Glutamatergic neuron (in vitro differentiated cells): Measurements from ENCODE around the gene PCDHGB4. TPM values are rescaled to one million over a fixed set of nuclear protein-coding genes. Genes with fewer than 3 reads are reported as not detected.
"Not testable (repeated sequence)": the region's sequence is repeated elsewhere in the genome, so short reads cannot be mapped to it uniquely, and the experiment has no call there.

Experiments used
- DNase-seq: peaks from one replicate; pipeline ENCODE4 v3.0.0; 2022
- H3K27ac Mint-ChIP-seq: one replicate; pipeline ENCODE4 v1.8.0; 2020; ENCODE audit warnings: mild to moderate bottlenecking, mixed read lengths, inconsistent platforms; ENCODE audit not compliant: unreplicated experiment
- H3K27me3 Mint-ChIP-seq: one replicate; pipeline ENCODE4 v1.8.0; 2020; ENCODE audit warnings: mild to moderate bottlenecking, moderate library complexity, mixed read lengths, inconsistent platforms; ENCODE audit not compliant: unreplicated experiment
- H3K36me3 Mint-ChIP-seq: one replicate; pipeline ENCODE4 v1.8.0; 2020; ENCODE audit warnings: mild to moderate bottlenecking, mixed read lengths, inconsistent platforms; ENCODE audit not compliant: unreplicated experiment
- H3K4me1 Mint-ChIP-seq: one replicate; pipeline ENCODE4 v1.8.0; 2020; ENCODE audit warnings: mild to moderate bottlenecking, low read depth, mixed read lengths, inconsistent platforms; ENCODE audit not compliant: unreplicated experiment
- H3K4me3 Mint-ChIP-seq: one replicate; pipeline ENCODE4 v1.8.0; 2020; ENCODE audit warnings: mild to moderate bottlenecking, mixed read lengths, inconsistent platforms; ENCODE audit not compliant: unreplicated experiment
- H3K9me3 Mint-ChIP-seq: one replicate; pipeline ENCODE4 v1.8.0; 2020; ENCODE audit warnings: mild to moderate bottlenecking, moderate library complexity, mixed read lengths, inconsistent platforms; ENCODE audit not compliant: unreplicated experiment
- total RNA-seq: library from RNA; stranded (reverse); fragmentation: NEBNext Ultra II Directional; extraction: Animal tissue kit (Norgen Biotek cat#: 25700); gene quantifications from one replicate; pipeline ENCODE4 v1.2.1, GENCODE V29; 2021; ENCODE audit not compliant: unreplicated experiment
- TF ChIP-seq, protein P1 (sequence below): fragments of 200-600 bp; sonication (generic); IDR thresholded peaks from one replicate; pipeline ENCODE4 v1.5.0; 2021; ENCODE audit not compliant: partially characterized antibody, unreplicated experiment

Gene PCDHGB4
- total RNA-seq, 1 donor from 2014 or later, result 40.8 TPM

DNA sequence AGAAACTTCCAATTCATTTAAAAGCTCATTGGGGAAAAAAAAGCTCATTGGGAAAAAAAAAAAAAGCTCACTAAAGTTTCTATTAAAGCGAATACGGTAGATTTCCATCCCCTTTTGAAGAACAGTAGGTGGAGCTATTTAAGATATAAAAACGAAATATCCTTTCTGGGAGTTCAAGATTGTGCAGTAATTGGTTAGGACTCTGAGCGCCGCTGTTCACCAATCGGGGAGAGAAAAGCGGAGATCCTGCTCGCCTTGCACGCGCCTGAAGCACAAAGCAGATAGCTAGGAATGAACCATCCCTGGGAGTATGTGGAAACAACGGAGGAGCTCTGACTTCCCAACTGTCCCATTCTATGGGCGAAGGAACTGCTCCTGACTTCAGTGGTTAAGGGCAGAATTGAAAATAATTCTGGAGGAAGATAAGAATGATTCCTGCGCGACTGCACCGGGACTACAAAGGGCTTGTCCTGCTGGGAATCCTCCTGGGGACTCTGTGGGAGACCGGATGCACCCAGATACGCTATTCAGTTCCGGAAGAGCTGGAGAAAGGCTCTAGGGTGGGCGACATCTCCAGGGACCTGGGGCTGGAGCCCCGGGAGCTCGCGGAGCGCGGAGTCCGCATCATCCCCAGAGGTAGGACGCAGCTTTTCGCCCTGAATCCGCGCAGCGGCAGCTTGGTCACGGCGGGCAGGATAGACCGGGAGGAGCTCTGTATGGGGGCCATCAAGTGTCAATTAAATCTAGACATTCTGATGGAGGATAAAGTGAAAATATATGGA, 43.0 kb downstream of the PCDHGB4 start, which contains the start of gene PCDHGA12:
Gene PCDHGA12, plus strand, starts transcription at position 176 of the 782 bp plus-strand sequence. Its CDS starts 253 bp downstream, at position 429.
- no peak within 1 kb of the TSS for H3K27ac Mint-ChIP-seq

DNA sequence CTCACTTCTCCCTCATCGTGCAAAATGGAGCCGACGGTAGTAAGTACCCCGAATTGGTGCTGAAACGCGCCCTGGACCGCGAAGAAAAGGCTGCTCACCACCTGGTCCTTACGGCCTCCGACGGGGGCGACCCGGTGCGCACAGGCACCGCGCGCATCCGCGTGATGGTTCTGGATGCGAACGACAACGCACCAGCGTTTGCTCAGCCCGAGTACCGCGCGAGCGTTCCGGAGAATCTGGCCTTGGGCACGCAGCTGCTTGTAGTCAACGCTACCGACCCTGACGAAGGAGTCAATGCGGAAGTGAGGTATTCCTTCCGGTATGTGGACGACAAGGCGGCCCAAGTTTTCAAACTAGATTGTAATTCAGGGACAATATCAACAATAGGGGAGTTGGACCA, 43.8 kb downstream of the PCDHGB4 start:
- H3K4me3 Mint-ChIP-seq, result no peak overlapping the region
- DNase-seq, result no peak

More for the DNA sequence above, 43.0 kb downstream of the PCDHGB4 start, which contains the start of gene PCDHGA12:
- H3K9me3 Mint-ChIP-seq, result peaks cover 45% of the 10 kb centered on the region
- H3K36me3 Mint-ChIP-seq, result peaks cover 74% of the 10 kb centered on the region
- TF ChIP-seq, protein P1, sequence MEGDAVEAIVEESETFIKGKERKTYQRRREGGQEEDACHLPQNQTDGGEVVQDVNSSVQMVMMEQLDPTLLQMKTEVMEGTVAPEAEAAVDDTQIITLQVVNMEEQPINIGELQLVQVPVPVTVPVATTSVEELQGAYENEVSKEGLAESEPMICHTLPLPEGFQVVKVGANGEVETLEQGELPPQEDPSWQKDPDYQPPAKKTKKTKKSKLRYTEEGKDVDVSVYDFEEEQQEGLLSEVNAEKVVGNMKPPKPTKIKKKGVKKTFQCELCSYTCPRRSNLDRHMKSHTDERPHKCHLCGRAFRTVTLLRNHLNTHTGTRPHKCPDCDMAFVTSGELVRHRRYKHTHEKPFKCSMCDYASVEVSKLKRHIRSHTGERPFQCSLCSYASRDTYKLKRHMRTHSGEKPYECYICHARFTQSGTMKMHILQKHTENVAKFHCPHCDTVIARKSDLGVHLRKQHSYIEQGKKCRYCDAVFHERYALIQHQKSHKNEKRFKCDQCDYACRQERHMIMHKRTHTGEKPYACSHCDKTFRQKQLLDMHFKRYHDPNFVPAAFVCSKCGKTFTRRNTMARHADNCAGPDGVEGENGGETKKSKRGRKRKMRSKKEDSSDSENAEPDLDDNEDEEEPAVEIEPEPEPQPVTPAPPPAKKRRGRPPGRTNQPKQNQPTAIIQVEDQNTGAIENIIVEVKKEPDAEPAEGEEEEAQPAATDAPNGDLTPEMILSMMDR, result no peak
- DNase-seq, result no peak
- no peaks in the 10 kb centered on the region for H3K4me1 Mint-ChIP-seq
- peaks cover 14% of the 10 kb centered on the region for H3K27me3 Mint-ChIP-seq
- no peak within 1 kb of the TSS for H3K4me3 Mint-ChIP-seq

DNA sequence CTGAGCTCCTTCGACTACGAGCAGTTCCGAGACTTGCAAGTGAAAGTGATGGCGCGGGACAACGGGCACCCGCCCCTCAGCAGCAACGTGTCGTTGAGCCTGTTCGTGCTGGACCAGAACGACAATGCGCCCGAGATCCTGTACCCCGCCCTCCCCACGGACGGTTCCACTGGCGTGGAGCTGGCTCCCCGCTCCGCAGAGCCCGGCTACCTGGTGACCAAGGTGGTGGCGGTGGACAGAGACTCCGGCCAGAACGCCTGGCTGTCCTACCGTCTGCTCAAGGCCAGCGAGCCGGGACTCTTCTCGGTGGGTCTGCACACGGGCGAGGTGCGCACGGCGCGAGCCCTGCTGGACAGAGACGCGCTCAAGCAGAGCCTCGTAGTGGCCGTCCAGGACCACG, 44.8 kb downstream of the PCDHGB4 start:
- not testable (repeated sequence) for H3K4me1 Mint-ChIP-seq, H3K27ac Mint-ChIP-seq, H3K4me3 Mint-ChIP-seq, DNase-seq
- Mint-ChIP-seq H3K27me3 (peaks cover 14% of the 10 kb centered on the region), H3K36me3 (peaks cover 67% of the 10 kb centered on the region), H3K9me3 (peaks cover 37% of the 10 kb centered on the region)

More for the DNA sequence above, 43.8 kb downstream of the PCDHGB4 start:
- H3K27ac Mint-ChIP-seq, result no peak overlapping the region
- peaks cover 14% of the 10 kb centered on the region for H3K27me3 Mint-ChIP-seq
- H3K36me3 Mint-ChIP-seq, result peaks cover 71% of the 10 kb centered on the region
- peaks cover 45% of the 10 kb centered on the region for H3K9me3 Mint-ChIP-seq
- TF ChIP-seq, protein P1, result no peak
- H3K4me1 Mint-ChIP-seq, result no peaks in the 10 kb centered on the region

DNA sequence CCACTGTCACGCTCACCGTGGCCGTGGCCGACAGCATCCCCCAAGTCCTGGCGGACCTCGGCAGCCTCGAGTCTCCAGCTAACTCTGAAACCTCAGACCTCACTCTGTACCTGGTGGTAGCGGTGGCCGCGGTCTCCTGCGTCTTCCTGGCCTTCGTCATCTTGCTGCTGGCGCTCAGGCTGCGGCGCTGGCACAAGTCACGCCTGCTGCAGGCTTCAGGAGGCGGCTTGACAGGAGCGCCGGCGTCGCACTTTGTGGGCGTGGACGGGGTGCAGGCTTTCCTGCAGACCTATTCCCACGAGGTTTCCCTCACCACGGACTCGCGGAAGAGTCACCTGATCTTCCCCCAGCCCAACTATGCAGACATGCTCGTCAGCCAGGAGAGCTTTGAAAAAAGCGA, 45.2 kb downstream of the PCDHGB4 start:
- not testable (repeated sequence) for DNase-seq, H3K4me1 Mint-ChIP-seq, H3K4me3 Mint-ChIP-seq
- Mint-ChIP-seq H3K27ac (peak overlapping the region; percentile 28), H3K36me3 (peaks cover 63% of the 10 kb centered on the region), H3K9me3 (peaks cover 37% of the 10 kb centered on the region), H3K27me3 (peaks cover 14% of the 10 kb centered on the region)

DNA sequence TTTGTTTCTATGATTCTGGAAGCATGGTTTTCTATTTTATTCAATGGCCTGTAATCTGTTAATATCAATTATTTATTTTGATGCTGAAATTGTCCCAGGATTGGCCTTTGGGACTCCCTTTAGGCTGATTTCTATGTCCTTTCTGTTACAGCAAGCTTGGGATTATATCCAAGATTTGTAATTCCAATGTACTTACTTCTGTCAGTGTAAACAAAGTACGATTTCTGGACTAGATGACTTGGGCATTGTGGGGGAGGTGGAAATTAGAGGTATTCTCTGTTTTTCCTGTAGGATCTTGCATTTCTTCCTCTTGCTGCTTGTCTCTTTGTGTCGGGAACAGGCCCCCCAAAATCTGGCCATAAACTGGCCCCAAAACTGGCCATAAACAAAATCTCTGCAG, 46.5 kb downstream of the PCDHGB4 start:
- TF ChIP-seq, protein P1, result no peak
- peaks cover 29% of the 10 kb centered on the region for H3K9me3 Mint-ChIP-seq
- H3K27me3 Mint-ChIP-seq, result peaks cover 8% of the 10 kb centered on the region
- no peak overlapping the region for H3K4me3 Mint-ChIP-seq
- peaks cover 53% of the 10 kb centered on the region for H3K36me3 Mint-ChIP-seq
- no peaks in the 10 kb centered on the region for H3K4me1 Mint-ChIP-seq
- no peak for DNase-seq
- H3K27ac Mint-ChIP-seq, result no peak overlapping the region

DNA sequence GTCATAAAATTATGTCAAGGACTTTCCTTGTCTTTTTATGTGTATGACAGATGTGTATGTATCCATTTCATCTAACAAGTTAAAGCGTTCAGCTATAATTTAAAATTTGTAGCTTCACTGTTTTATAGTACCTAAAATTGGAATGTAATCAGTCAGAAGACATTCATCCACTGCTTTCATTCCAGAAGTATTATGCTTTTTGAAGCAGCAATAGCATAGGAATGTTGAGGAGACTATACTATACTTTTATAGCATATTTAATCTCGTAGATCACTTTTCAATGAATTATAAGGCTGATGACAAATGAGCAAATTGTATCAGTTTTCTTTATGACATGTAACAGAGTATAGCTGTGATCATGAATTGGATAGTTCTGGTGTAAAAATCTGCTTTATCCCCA, 49.7 kb downstream of the PCDHGB4 start:
- TF ChIP-seq, protein P1, result no peak
- no peak for DNase-seq
- H3K36me3 Mint-ChIP-seq, result peaks cover 46% of the 10 kb centered on the region
- H3K27ac Mint-ChIP-seq, result no peak overlapping the region
- no peak overlapping the region for H3K4me3 Mint-ChIP-seq
- H3K27me3 Mint-ChIP-seq, result peaks cover 4% of the 10 kb centered on the region
- H3K4me1 Mint-ChIP-seq, result no peaks in the 10 kb centered on the region
- peaks cover 20% of the 10 kb centered on the region for H3K9me3 Mint-ChIP-seq
